ENCODE measurements around the gene FABP1. TPM values are rescaled to one million over a fixed set of nuclear protein-coding genes. Genes with fewer than 3 reads are reported as not detected.

Gene FABP1
- total RNA-seq, 4 donors from 2014 or later: not detected

- Histone ChIP-seq H3K27ac (no peak overlapping the region), H3K27me3 (no peaks in the 10 kb centered on the region), H3K4me1 (no peaks in the 10 kb centered on the region), H3K9me3 (no peaks in the 10 kb centered on the region), H3K4me3 (replicated peaks in 1 of 3) (no peak overlapping the region), H3K36me3 (no peaks in the 10 kb centered on the region)
- intact Hi-C loops (cut with DNase I): no loop called here
- no peak for TF ChIP-seq POLR2A (IDR thresholded peaks at IDR 0.05)
- TF ChIP-seq, protein P1, sequence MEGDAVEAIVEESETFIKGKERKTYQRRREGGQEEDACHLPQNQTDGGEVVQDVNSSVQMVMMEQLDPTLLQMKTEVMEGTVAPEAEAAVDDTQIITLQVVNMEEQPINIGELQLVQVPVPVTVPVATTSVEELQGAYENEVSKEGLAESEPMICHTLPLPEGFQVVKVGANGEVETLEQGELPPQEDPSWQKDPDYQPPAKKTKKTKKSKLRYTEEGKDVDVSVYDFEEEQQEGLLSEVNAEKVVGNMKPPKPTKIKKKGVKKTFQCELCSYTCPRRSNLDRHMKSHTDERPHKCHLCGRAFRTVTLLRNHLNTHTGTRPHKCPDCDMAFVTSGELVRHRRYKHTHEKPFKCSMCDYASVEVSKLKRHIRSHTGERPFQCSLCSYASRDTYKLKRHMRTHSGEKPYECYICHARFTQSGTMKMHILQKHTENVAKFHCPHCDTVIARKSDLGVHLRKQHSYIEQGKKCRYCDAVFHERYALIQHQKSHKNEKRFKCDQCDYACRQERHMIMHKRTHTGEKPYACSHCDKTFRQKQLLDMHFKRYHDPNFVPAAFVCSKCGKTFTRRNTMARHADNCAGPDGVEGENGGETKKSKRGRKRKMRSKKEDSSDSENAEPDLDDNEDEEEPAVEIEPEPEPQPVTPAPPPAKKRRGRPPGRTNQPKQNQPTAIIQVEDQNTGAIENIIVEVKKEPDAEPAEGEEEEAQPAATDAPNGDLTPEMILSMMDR (IDR thresholded peaks at IDR 0.05): no peak
- 73 to 86% methylated on average over 2 of the region's 2 CpGs for WGBS, 2 donors
- DNase-seq: no peak
Measured at GRCh38 chr2:88139203-88139702, 11.4 kb upstream of the FABP1 start.

- Histone ChIP-seq H3K27ac (no peak overlapping the region), H3K27me3 (no peaks in the 10 kb centered on the region), H3K9me3 (no peaks in the 10 kb centered on the region), H3K36me3 (no peaks in the 10 kb centered on the region), H3K4me1 (no peaks in the 10 kb centered on the region), H3K4me3 (replicated peaks in 1 of 3) (no peak overlapping the region)
- intact Hi-C loops (cut with DNase I): no loop called here
- WGBS, 2 donors: 93 to 94% methylated on average over 4 of the region's 4 CpGs
- no peak for DNase-seq
- no peak for TF ChIP-seq POLR2A (IDR thresholded peaks at IDR 0.05)
- TF ChIP-seq, protein P1 (IDR thresholded peaks at IDR 0.05): no peak
Measured at GRCh38 chr2:88137833-88138232, 10.0 kb upstream of the FABP1 start.

DNA sequence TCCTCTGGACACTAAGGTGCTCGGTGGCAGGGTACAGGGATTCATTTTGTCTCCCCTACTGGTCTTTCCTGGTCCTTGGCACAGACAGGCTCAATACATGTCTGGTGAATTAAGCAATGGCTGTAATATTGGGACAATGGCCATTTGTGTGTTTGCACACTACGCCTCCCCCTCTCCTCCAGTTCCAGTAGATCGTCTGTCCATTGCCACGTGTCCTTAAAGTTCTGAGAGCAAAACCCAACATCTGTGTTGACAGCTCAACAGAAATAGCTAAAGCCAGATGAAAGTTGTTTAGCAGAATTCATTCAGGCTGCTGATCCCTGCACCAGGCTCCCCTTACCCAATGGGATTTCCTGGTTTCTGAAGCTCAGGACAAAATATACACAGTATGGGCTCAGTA is 9.0 kb upstream of the FABP1 start:
- TF ChIP-seq, protein P1 (IDR thresholded peaks at IDR 0.05): no peak
- no peak for TF ChIP-seq POLR2A (IDR thresholded peaks at IDR 0.05)
- no peak overlapping the region for H3K27ac ChIP-seq
- H3K27me3 ChIP-seq: no peaks in the 10 kb centered on the region
- H3K9me3 ChIP-seq: no peaks in the 10 kb centered on the region
- DNase-seq: no peak
- H3K4me3 ChIP-seq (replicated peaks in 1 of 3): no peak overlapping the region
- H3K4me1 ChIP-seq: no peaks in the 10 kb centered on the region
- intact Hi-C loops (cut with DNase I): no loop called here
- H3K36me3 ChIP-seq: no peaks in the 10 kb centered on the region
- 84 to 86% methylated on average over 4 of the region's 4 CpGs for WGBS, 2 donors

DNA sequence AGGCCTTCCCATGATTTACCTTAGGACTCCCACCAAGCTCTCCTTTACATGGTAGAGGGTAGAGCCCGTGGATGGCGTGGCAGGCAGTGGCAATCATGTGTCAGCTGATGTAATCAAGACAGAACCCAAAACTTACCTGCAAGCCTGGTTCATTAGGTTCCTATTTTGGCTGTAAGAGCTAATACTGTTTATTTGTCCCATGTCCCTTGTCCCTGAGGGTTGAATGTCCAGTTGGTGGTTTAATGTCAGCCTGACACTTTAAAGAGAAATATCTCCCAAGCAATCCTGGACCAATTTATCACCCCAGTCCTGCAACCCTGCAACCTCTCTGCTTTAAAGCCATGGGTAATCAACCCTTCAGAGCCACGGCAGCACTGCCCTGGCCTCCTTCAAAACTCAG is 6.0 kb upstream of the FABP1 start:
- intact Hi-C loops (cut with DNase I): no loop called here
- H3K9me3 ChIP-seq: no peaks in the 10 kb centered on the region
- H3K4me3 ChIP-seq (replicated peaks in 1 of 3): no peak overlapping the region
- WGBS, 2 donors: 69 to 87% methylated on average over 3 of the region's 3 CpGs
- H3K36me3 ChIP-seq: no peaks in the 10 kb centered on the region
- H3K27ac ChIP-seq: no peak overlapping the region
- TF ChIP-seq, protein P1 (IDR thresholded peaks at IDR 0.05): no peak
- no peak for TF ChIP-seq POLR2A (IDR thresholded peaks at IDR 0.05)
- no peak for DNase-seq
- H3K4me1 ChIP-seq: no peaks in the 10 kb centered on the region
- H3K27me3 ChIP-seq: no peaks in the 10 kb centered on the region

GRCh38 chr2:88131999-88132368 is 4.1 kb upstream of the FABP1 start:
- Histone ChIP-seq H3K27ac (no peak overlapping the region), H3K4me1 (no peaks in the 10 kb centered on the region), H3K27me3 (no peaks in the 10 kb centered on the region), H3K4me3 (replicated peaks in 1 of 3) (no peak overlapping the region), H3K9me3 (no peaks in the 10 kb centered on the region), H3K36me3 (no peaks in the 10 kb centered on the region)
- no peak for DNase-seq
- intact Hi-C loops (cut with DNase I): no loop called here
- TF ChIP-seq POLR2A (IDR thresholded peaks at IDR 0.05): no peak
- TF ChIP-seq, protein P1 (IDR thresholded peaks at IDR 0.05): no peak
- 92 to 95% methylated on average over 3 of the region's 3 CpGs for WGBS, 2 donors
